GM19239 (cell line): ENCODE data around the gene EIF3I.

Experiments
- DNase-seq: peaks from one replicate; pipeline ENCODE4 v3.0.0; 2011; ENCODE audit warnings: low spot score; ENCODE audit not compliant: insufficient read length
- FAIRE-seq: peaks from 2 replicates; lab custom pipeline; 2011; peaks lifted over from hg19 to GRCh38; lab: Jason Lieb, UNC

EIF3I gene

GRCh38 chr1:32221980-32222755, at the start of gene EIF3I, which contains the start of gene TMEM234:
Gene EIF3I, plus strand, starts transcription at chr1:32222407. Its CDS starts 35 bp downstream, at chr1:32222442.
Gene TMEM234, minus strand, starts transcription at chr1:32222353. Its CDS starts 31 bp downstream, at chr1:32222322.
- peak; percentile 92 for DNase-seq
- peak; percentile 97 for FAIRE-seq

- DNase-seq (no peak), FAIRE-seq (no peak)
Observed at GRCh38 chr1:32172621-32173245, 49.5 kb upstream of the EIF3I start.

DNA sequence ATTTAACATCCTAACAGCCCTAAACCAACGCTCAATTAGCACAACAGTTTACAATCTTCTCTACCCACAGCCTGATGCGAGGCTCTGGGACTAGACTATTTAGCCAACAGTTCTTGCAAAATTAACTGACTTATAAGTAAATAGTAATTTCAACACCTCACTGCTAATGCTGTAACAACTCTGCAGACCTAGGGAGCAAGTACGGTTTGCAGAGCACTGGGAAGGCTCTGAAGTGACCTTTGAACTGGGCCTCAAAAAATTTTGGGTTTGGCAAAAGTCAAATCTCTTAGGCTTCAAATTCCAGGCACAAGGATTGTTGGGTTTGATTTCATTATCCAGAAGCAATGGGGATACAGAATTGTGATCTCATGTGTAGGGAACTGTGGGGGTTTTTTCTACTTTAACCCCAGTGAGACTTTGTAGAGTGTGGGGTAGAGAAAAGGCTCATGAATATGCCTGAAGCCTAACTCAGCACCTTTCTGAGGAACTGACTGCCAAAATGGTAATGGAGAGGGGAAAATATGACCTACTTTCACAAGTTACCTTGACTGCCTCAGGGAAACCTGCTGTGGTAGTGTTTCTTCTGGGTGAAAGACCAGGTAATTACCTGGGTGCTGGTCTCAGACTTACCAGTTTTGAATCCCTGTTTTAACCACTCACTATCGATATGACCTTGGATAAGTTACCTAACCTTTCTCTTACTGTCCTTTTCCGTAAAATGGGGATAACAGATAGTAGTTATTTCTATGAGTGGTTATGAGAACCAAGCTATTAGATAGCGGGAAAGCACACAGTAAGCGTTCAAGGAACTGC, 43.6 kb upstream of the EIF3I start:
- FAIRE-seq (no peak), DNase-seq (no peak)

DNA sequence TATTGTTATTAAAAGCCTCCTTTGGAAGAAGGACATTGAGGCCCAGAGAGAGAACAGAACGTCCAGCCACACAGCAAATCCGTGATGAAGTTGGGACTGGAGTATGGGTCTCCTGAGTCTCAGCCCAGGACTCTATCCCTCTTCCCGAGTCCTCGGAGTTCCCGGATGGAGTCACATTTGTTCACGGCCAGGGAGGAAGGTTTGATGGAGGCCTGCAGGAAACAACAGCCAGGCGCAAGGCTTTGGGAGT, 43.1 kb upstream of the EIF3I start:
- FAIRE-seq (no peak), DNase-seq (no peak)

GRCh38 chr1:32179443-32180185, 42.6 kb upstream of the EIF3I start, which contains the start of gene TXLNA:
Gene TXLNA, plus strand, starts transcription at chr1:32179675. Its CDS starts 671 bp downstream, at chr1:32180346.
- peak; percentile 79 for FAIRE-seq
- DNase-seq, result peak; percentile 96

DNA sequence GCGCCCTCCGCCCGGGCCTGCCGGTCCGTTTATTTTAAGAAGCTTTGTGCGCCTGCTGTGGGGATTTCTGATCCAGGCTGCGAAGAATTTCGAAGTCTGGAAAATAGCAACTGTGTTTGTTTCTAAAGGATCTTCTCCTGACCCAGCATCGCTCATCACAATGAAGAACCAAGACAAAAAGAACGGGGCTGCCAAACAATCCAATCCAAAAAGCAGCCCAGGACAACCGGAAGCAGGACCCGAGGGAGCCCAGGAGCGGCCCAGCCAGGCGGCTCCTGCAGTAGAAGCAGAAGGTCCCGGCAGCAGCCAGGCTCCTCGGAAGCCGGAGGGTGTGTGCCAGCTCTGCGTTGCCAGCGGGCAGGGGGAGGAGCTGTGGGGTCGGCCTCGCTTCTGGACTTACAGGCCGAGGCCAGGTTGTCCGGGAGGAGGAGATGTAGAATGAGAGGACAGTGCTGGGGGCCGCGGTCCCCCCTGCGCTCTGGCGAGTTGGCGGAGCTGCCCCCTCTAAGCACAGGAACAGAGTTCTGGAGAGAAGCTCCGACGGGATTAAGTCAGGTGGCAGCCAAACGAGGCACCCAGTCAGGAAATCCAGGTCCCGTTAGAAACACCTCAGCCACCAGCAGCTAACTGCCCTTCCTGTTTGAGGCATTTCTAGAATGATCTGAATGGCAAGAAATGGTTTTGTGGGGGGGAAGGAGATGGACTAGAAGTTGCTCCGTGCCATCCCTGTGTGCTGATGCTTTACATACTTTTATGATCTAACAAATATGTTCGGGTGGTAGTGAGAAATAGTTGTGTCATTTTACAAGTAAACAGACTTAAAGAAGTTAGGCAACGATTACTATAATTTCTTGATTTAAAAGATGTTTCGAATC, 41.8 kb upstream of the EIF3I start:
- peak; percentile 37 for DNase-seq
- peak; percentile 21 for FAIRE-seq

- DNase-seq (no peak), FAIRE-seq (no peak)
Observed at GRCh38 chr1:32181065-32181464, 41.1 kb upstream of the EIF3I start.

DNA sequence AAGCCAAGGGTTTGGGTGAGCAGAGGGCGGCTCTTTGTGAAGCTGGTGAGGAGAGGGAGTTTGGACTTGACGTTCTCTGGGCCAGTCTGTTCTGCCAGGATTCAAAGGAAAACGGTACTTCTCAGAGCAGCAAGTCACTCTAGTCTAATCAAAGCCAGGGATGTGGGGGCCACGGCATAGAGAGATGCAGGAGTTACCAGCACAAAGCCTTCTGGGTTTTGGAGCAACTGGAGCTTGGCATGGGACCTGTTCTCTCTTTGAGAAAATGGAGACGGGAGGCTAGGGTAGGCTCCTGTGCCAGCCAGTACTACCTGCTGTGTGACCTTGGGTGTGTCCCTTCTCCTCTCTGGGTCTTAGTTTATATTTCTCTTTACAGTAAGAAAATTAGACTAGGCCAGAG, 40.6 kb upstream of the EIF3I start:
- DNase-seq, result no peak
- no peak for FAIRE-seq

DNA sequence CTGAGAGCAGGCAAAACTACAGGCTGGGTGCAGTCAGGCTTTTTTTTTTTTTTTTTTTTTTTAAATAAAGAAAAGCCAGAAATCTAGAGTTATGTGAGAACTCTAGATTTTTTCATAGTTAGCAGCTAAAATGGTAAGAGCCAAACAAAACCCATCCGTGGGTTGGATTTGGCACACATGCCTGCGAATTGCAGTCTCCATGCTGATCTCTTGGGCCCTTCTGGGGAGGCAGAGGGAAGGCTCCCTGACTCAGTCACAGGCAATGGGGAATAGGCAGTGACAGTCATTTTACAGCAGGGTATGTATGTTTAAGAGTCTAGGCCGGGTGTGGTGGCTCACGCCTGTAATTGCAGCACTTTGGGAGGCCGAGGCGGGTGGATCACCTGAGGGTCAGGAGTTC, 40.1 kb upstream of the EIF3I start:
- DNase-seq (no peak), FAIRE-seq (no peak)

DNA sequence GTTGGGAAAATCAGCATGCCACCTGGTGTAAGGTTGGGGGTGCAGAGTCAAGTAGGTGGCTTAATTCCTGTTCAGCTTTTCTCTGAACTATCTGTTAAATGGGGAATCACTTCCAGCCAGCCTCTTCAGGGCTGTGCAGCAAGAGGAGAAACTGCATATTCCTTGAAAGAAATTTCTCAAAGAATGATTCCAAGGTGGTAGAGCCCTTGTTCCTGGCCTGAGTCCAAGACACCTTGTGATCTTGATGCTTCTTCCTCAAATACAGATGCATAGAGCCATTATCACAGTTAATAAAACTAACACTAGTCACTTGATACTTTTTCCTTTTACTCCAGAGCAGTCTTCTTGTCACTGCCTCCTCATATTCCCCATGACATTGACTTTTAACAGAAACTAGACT, 37.6 kb upstream of the EIF3I start:
- DNase-seq, result no peak
- FAIRE-seq, result no peak

DNA sequence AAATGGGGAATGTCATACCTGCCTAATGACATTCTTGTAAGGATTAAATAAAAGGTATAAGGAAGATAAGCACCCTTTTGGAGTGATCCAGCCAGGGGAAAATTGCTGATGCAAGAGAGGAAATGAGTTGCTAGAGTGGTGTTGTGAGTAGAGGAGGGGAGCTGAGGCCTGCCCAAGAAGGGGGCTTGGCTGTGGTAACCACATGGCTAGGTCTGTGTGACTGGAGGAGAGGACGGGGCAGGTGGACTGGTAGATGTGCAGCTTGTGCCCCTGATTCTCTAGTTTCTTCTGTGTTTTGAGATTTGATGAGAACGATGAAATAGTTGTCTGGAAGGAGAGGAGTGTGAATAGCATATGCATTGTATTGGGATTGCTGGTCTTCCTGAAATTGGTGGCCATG, 36.1 kb upstream of the EIF3I start:
- DNase-seq, result no peak
- FAIRE-seq, result no peak

- no peak for FAIRE-seq
- no peak for DNase-seq
Observed at GRCh38 chr1:32186491-32186890, 35.7 kb upstream of the EIF3I start.

- DNase-seq, result no peak
Observed at GRCh38 chr1:32187850-32188249, 34.4 kb upstream of the EIF3I start.

GRCh38 chr1:32192220-32192948, 29.8 kb upstream of the EIF3I start:
- DNase-seq (no peak), FAIRE-seq (no peak)

More at GRCh38 chr1:32187850-32188249, 34.4 kb upstream of the EIF3I start:
- no peak for FAIRE-seq

DNA sequence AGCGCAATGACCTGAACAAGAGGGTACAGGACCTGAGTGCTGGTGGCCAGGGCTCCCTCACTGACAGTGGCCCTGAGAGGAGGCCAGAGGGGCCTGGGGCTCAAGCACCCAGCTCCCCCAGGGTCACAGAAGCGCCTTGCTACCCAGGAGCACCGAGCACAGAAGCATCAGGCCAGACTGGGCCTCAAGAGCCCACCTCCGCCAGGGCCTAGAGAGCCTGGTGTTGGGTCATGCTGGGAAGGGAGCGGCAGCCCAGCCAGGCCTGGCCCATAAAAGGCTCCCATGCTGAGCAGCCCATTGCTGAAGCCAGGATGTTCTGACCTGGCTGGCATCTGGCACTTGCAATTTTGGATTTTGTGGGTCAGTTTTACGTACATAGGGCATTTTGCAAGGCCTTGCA, 27.2 kb upstream of the EIF3I start:
- DNase-seq (no peak), FAIRE-seq (no peak)

DNA sequence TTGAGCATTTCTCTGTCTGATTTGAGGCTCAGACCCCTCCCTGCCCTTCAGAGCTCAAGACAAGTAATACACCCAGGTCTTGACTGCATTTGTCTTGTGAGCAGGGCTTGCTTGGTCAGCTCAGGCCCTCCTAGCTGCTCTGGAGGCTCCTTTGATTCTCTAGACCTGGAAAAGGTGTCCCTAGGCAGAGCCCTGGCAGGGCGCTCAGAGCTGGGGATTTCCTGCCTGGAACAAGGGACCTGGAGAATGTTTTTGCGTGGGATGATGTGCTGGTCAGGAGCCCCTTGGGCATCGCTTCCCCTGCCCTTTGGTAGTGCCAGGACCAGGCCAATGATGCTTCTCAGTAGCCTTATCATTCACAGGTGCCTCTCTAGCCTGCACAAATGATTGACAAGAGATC, 26.7 kb upstream of the EIF3I start:
- FAIRE-seq (no peak), DNase-seq (no peak)

DNA sequence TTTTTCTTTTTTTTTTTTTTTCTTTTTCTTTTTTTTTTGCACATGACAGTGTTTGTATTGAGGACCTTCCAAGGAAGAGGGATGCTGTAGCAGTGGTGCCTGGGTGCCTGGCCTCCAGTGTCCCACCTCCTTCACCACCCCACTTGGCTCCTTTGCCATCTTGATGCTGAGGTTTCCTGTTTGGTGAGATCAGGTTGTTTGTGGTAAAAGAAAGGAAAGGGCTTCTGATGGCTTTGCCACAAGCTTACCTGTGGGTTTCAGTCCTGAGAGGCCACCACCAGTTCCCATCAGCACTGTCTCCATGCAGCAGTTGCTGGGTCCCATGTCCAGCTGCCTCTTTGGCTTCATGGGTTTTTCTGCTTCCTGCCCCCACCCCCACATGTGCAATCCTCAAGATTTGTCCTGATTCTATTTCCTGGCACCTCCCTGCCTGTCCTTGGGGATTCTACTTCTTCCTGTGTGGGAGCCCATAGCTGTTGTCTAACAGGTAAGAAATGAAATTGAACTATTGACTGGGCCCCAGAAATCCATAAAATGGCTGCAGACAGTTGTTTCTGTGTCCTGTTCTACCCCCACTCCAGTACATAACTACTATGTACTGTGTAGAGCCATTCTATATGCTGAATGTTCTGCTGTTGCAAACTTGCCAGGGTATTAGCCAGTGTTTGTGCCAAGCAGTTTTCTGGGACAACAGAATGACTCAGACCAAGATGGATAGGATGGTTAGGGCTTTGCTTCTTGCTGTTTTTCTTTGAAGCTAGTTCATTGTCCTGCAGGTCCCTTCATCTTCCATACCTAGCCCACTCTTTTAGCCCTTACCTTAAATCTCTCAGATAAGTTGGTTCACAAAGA, 26.0 kb upstream of the EIF3I start:
- FAIRE-seq (peak; percentile 8), DNase-seq (no peak)

GRCh38 chr1:32197074-32197473, 25.1 kb upstream of the EIF3I start:
- no peak for FAIRE-seq

More at GRCh38 chr1:32197074-32197473, 25.1 kb upstream of the EIF3I start:
- DNase-seq, result no peak
